ENCODE data around the gene LSM3.

Gene LSM3

GRCh38 chr3:14231998-14232501, 53.4 kb downstream of the LSM3 start:
- H2BK12ac ChIP-seq (ENCODE audit: low read length), result no peak overlapping the region
- H3K18ac ChIP-seq (ENCODE audit: low read length), result no peak overlapping the region
- H2BK120ac ChIP-seq (ENCODE audit: low read depth, low read length), result no peak overlapping the region
- no peak overlapping the region for H3K4me2 ChIP-seq (ENCODE audit: insufficient read depth, low read length, poor library complexity, severe bottlenecking)
- H3K4ac ChIP-seq (ENCODE audit: low read length), result no peak overlapping the region
- no peak overlapping the region for H3K23ac ChIP-seq (ENCODE audit: low read depth, low read length, poor library complexity)
- no peak overlapping the region for H3K9ac ChIP-seq (ENCODE audit: low read depth, low read length, poor library complexity)
- no peaks in the 10 kb centered on the region for H3K36me3 ChIP-seq (replicated peaks in 1 of 2; ENCODE audit: control insufficient read depth in 2 of 2, insufficient read depth in 2 of 2, low read length in 2 of 2)
- no peak overlapping the region for H2BK5ac ChIP-seq (ENCODE audit: low read length)
- H3K4me3 ChIP-seq (ENCODE audit: low read length in 2 of 2), result no peak overlapping the region
- no peak overlapping the region for H4K91ac ChIP-seq (ENCODE audit: low read depth, low read length, poor library complexity)
- H3K27me3 ChIP-seq (ENCODE audit: control insufficient read depth in 3 of 3, insufficient read depth in 3 of 3, low read depth in 1 of 3, low read length in 3 of 3), result peaks cover 0 to 22% (median 0%) of the 10 kb centered on the region in 3 experiments
- H2AK5ac ChIP-seq (ENCODE audit: low read depth, low read length), result no peak overlapping the region
- H3K14ac ChIP-seq (ENCODE audit: low read length), result no peak overlapping the region
- no peak overlapping the region for H2BK15ac ChIP-seq (ENCODE audit: low read length)
- H3K27ac ChIP-seq (replicated peaks; ENCODE audit: low read length), result no peak overlapping the region
- no peak overlapping the region for H4K8ac ChIP-seq (ENCODE audit: low read depth, low read length)
- no CpG with 5 or more reads among the region's 4 CpGs for WGBS, 2 donors (ENCODE audit: extremely low coverage in 2 of 2, insufficient read length in 2 of 2, insufficient replicate concordance in 1 of 2)
- peaks cover 0 to 7% of the 10 kb centered on the region in 2 donors for H3K9me3 ChIP-seq (replicated peaks in 1 of 2; ENCODE audit: control insufficient read depth in 2 of 2, insufficient read depth in 1 of 2, low read depth in 1 of 2, low read length in 2 of 2)
- H2AFZ ChIP-seq (ENCODE audit: low read length), result no peak overlapping the region
- DNase-seq (ENCODE audit: low spot score), result no peak
- H3K79me1 ChIP-seq (ENCODE audit: low read depth, low read length), result peaks cover 2% of the 10 kb centered on the region
- peaks cover 0 to 5% of the 10 kb centered on the region in 2 donors for H3K4me1 ChIP-seq (ENCODE audit: control insufficient read depth in 2 of 2, insufficient read depth in 1 of 2, low read depth in 1 of 2, low read length in 2 of 2)

DNA sequence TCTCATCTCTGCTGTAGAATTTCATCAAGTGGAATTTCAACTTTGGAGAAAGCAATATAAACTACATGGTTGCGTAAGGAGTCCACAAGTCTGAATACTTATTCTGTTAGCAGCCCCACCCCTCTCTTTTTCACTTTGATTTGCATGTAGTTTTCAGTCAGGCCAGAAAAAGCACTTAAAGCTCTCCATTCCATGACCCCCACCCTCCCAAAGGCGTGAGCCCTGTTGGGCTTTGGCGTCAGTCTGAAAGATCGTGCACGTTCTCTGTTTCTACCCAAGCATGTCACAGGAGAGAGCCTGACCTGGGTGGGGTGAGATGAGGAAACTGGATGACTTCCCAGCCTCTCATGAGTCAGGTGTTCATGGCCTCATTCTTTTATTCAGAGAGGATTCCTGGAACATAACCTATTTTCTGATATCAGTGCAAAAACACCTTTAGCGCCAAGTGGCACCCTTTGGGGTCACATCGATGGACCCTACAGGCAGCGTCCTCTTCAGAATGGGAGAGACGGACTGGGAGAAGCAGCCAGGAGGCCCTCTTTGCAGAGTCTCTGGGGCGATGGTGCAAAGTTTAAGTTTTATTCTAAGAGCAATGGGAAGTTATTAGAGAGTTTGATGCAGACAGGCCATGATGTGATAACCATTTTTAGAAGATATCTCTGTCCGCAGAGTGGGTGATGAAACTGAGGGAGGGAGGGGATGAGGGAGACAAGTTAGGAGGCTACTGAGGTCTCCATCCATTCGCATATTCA, 55.8 kb downstream of the LSM3 start:
- H3K79me1 ChIP-seq (ENCODE audit: low read depth, low read length), result peaks cover 2% of the 10 kb centered on the region
- no CpG with 5 or more reads among the region's 12 CpGs for WGBS, 2 donors (ENCODE audit: extremely low coverage in 2 of 2, insufficient read length in 2 of 2, insufficient replicate concordance in 1 of 2)
- no peak overlapping the region for H3K23ac ChIP-seq (ENCODE audit: low read depth, low read length, poor library complexity)
- no peak overlapping the region for H3K4me3 ChIP-seq (ENCODE audit: low read length in 2 of 2)
- no peak overlapping the region for H3K4ac ChIP-seq (ENCODE audit: low read length)
- no peak overlapping the region for H3K9ac ChIP-seq (ENCODE audit: low read depth, low read length, poor library complexity)
- no peak overlapping the region for H3K27ac ChIP-seq (replicated peaks; ENCODE audit: low read length)
- no peak overlapping the region for H2BK12ac ChIP-seq (ENCODE audit: low read length)
- H3K27me3 ChIP-seq (ENCODE audit: control insufficient read depth in 3 of 3, insufficient read depth in 3 of 3, low read depth in 1 of 3, low read length in 3 of 3), result peaks cover 0 to 43% (median 0%) of the 10 kb centered on the region in 3 experiments
- no peak overlapping the region for H2AK5ac ChIP-seq (ENCODE audit: low read depth, low read length)
- no peak overlapping the region for H2BK120ac ChIP-seq (ENCODE audit: low read depth, low read length)
- H4K91ac ChIP-seq (ENCODE audit: low read depth, low read length, poor library complexity), result no peak overlapping the region
- H3K18ac ChIP-seq (ENCODE audit: low read length), result no peak overlapping the region
- H3K4me1 ChIP-seq (ENCODE audit: control insufficient read depth in 2 of 2, insufficient read depth in 1 of 2, low read depth in 1 of 2, low read length in 2 of 2), result no peaks in the 10 kb centered on the region
- no peak overlapping the region for H4K8ac ChIP-seq (ENCODE audit: low read depth, low read length)
- no peaks in the 10 kb centered on the region for H3K36me3 ChIP-seq (replicated peaks in 1 of 2; ENCODE audit: control insufficient read depth in 2 of 2, insufficient read depth in 2 of 2, low read length in 2 of 2)
- H3K4me2 ChIP-seq (ENCODE audit: insufficient read depth, low read length, poor library complexity, severe bottlenecking), result no peak overlapping the region
- H2BK15ac ChIP-seq (ENCODE audit: low read length), result no peak overlapping the region
- H2AFZ ChIP-seq (ENCODE audit: low read length), result no peak overlapping the region
- H2BK5ac ChIP-seq (ENCODE audit: low read length), result no peak overlapping the region
- H3K9me3 ChIP-seq (replicated peaks in 1 of 2; ENCODE audit: control insufficient read depth in 2 of 2, insufficient read depth in 1 of 2, low read depth in 1 of 2, low read length in 2 of 2), result peaks cover 0 to 10% of the 10 kb centered on the region in 2 donors
- no peak overlapping the region for H3K14ac ChIP-seq (ENCODE audit: low read length)
- no peak for DNase-seq (ENCODE audit: low spot score)

DNA sequence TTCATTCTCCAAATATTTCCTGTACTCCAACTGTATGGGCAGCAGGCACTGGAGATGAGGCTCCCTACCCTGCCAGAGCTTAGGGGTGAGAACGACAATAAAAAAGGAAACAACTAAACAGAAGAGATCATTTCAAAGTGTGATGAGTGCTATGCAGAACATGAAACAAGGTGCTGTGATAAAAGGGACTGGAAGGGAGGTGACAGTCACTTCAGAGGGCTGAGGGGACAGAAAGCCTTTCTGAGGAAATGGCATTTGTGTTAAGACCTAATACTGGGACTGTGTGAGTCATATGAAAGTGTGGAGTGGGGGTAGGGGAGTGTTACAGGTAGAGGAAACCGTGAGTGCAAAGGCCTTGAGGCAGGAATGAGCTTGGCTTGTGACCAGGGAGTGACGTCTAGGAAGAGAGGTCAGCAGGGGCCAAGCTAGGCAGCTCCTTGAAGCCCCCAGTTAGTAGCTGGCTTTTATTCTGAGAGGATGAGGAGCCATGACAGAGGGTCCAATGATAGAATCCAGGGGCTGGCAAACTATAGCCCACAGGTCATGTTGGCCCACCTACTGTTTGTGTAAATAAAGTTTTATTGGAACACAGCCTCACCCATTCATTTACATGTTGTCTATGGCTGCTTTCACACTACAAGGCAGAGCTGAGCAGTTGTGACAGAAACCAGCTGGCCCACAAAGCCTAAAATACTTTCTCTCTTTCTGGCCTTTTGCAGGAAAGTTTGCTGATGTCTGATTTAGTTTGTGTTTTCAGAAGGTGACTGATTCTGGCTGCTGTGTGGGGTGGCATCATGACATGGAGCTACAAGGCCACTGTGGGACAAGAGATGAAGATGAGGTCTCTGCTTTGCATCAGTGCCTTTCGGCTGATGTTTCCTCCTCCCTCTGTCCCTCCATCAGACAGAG, 56.6 kb downstream of the LSM3 start:
- H3K4me2 ChIP-seq (ENCODE audit: insufficient read depth, low read length, poor library complexity, severe bottlenecking), result no peak overlapping the region
- H3K4me1 ChIP-seq (ENCODE audit: control insufficient read depth in 2 of 2, insufficient read depth in 1 of 2, low read depth in 1 of 2, low read length in 2 of 2), result no peaks in the 10 kb centered on the region
- no peak overlapping the region for H2BK12ac ChIP-seq (ENCODE audit: low read length)
- H3K18ac ChIP-seq (ENCODE audit: low read length), result no peak overlapping the region
- no peak overlapping the region for H2BK5ac ChIP-seq (ENCODE audit: low read length)
- no peaks in the 10 kb centered on the region for H3K36me3 ChIP-seq (replicated peaks in 1 of 2; ENCODE audit: control insufficient read depth in 2 of 2, insufficient read depth in 2 of 2, low read length in 2 of 2)
- H2BK15ac ChIP-seq (ENCODE audit: low read length), result no peak overlapping the region
- no peak overlapping the region for H2AK5ac ChIP-seq (ENCODE audit: low read depth, low read length)
- peaks cover 0 to 10% of the 10 kb centered on the region in 2 donors for H3K9me3 ChIP-seq (replicated peaks in 1 of 2; ENCODE audit: control insufficient read depth in 2 of 2, insufficient read depth in 1 of 2, low read depth in 1 of 2, low read length in 2 of 2)
- no peak overlapping the region for H3K9ac ChIP-seq (ENCODE audit: low read depth, low read length, poor library complexity)
- no peak for DNase-seq (ENCODE audit: low spot score)
- H2BK120ac ChIP-seq (ENCODE audit: low read depth, low read length), result no peak overlapping the region
- no peak overlapping the region for H4K91ac ChIP-seq (ENCODE audit: low read depth, low read length, poor library complexity)
- peaks cover 0 to 48% (median 0%) of the 10 kb centered on the region in 3 experiments for H3K27me3 ChIP-seq (ENCODE audit: control insufficient read depth in 3 of 3, insufficient read depth in 3 of 3, low read depth in 1 of 3, low read length in 3 of 3)
- H2AFZ ChIP-seq (ENCODE audit: low read length), result no peak overlapping the region
- H3K79me1 ChIP-seq (ENCODE audit: low read depth, low read length), result peaks cover 2% of the 10 kb centered on the region
- WGBS, 2 donors (ENCODE audit: extremely low coverage in 2 of 2, insufficient read length in 2 of 2, insufficient replicate concordance in 1 of 2), result no CpG with 5 or more reads among the region's 4 CpGs
- H4K8ac ChIP-seq (ENCODE audit: low read depth, low read length), result no peak overlapping the region
- H3K27ac ChIP-seq (replicated peaks; ENCODE audit: low read length), result no peak overlapping the region
- no peak overlapping the region for H3K23ac ChIP-seq (ENCODE audit: low read depth, low read length, poor library complexity)
- H3K4me3 ChIP-seq (ENCODE audit: low read length in 2 of 2), result no peak overlapping the region
- H3K14ac ChIP-seq (ENCODE audit: low read length), result no peak overlapping the region
- H3K4ac ChIP-seq (ENCODE audit: low read length), result no peak overlapping the region

- H2BK120ac ChIP-seq (ENCODE audit: low read depth, low read length), result no peak overlapping the region
- no peak overlapping the region for H3K4me2 ChIP-seq (ENCODE audit: insufficient read depth, low read length, poor library complexity, severe bottlenecking)
- no peak overlapping the region for H3K18ac ChIP-seq (ENCODE audit: low read length)
- DNase-seq (ENCODE audit: low spot score), result no peak
- no peak overlapping the region for H4K91ac ChIP-seq (ENCODE audit: low read depth, low read length, poor library complexity)
- no peak overlapping the region for H3K4me3 ChIP-seq (ENCODE audit: low read length in 2 of 2)
- H3K4ac ChIP-seq (ENCODE audit: low read length), result no peak overlapping the region
- H4K8ac ChIP-seq (ENCODE audit: low read depth, low read length), result no peak overlapping the region
- H2AFZ ChIP-seq (ENCODE audit: low read length), result no peak overlapping the region
- peaks cover 0 to 10% of the 10 kb centered on the region in 2 donors for H3K9me3 ChIP-seq (replicated peaks in 1 of 2; ENCODE audit: control insufficient read depth in 2 of 2, insufficient read depth in 1 of 2, low read depth in 1 of 2, low read length in 2 of 2)
- no peak overlapping the region for H3K9ac ChIP-seq (ENCODE audit: low read depth, low read length, poor library complexity)
- peaks cover 2% of the 10 kb centered on the region for H3K79me1 ChIP-seq (ENCODE audit: low read depth, low read length)
- no peak overlapping the region for H3K14ac ChIP-seq (ENCODE audit: low read length)
- H2BK5ac ChIP-seq (ENCODE audit: low read length), result no peak overlapping the region
- H3K36me3 ChIP-seq (replicated peaks in 1 of 2; ENCODE audit: control insufficient read depth in 2 of 2, insufficient read depth in 2 of 2, low read length in 2 of 2), result no peaks in the 10 kb centered on the region
- no CpG with 5 or more reads among the region's 8 CpGs for WGBS, 2 donors (ENCODE audit: extremely low coverage in 2 of 2, insufficient read length in 2 of 2, insufficient replicate concordance in 1 of 2)
- no peak overlapping the region for H2AK5ac ChIP-seq (ENCODE audit: low read depth, low read length)
- H2BK15ac ChIP-seq (ENCODE audit: low read length), result no peak overlapping the region
- peaks cover 0 to 51% (median 0%) of the 10 kb centered on the region in 3 experiments for H3K27me3 ChIP-seq (ENCODE audit: control insufficient read depth in 3 of 3, insufficient read depth in 3 of 3, low read depth in 1 of 3, low read length in 3 of 3)
- H2BK12ac ChIP-seq (ENCODE audit: low read length), result no peak overlapping the region
- H3K27ac ChIP-seq (replicated peaks; ENCODE audit: low read length), result no peak overlapping the region
- H3K23ac ChIP-seq (ENCODE audit: low read depth, low read length, poor library complexity), result no peak overlapping the region
- no peaks in the 10 kb centered on the region for H3K4me1 ChIP-seq (ENCODE audit: control insufficient read depth in 2 of 2, insufficient read depth in 1 of 2, low read depth in 1 of 2, low read length in 2 of 2)
Measured at GRCh38 chr3:14235912-14236295, 57.3 kb downstream of the LSM3 start.
